SKM-1 treated with dmso at 0.1 percent for 144 hours (cell line): ENCODE data around the gene CYP11A1.

Experiments used
- DNase-seq: peaks from one replicate; lab custom pipeline; 2025; ENCODE audit not compliant: unreplicated experiment; lab: John Stamatoyannopoulos, UW

The CYP11A1 gene

GRCh38 chr15:74367296-74367854 lies at the start of gene CYP11A1:
CYP11A1 (minus strand) TSS chr15:74367646; CDS start chr15:74367585, 61 bp downstream.
- DNase-seq: no peak

- DNase-seq: no peak
These were observed 49.8 kb upstream of the CYP11A1 start for GRCh38 chr15:74417225-74417624.

DNA sequence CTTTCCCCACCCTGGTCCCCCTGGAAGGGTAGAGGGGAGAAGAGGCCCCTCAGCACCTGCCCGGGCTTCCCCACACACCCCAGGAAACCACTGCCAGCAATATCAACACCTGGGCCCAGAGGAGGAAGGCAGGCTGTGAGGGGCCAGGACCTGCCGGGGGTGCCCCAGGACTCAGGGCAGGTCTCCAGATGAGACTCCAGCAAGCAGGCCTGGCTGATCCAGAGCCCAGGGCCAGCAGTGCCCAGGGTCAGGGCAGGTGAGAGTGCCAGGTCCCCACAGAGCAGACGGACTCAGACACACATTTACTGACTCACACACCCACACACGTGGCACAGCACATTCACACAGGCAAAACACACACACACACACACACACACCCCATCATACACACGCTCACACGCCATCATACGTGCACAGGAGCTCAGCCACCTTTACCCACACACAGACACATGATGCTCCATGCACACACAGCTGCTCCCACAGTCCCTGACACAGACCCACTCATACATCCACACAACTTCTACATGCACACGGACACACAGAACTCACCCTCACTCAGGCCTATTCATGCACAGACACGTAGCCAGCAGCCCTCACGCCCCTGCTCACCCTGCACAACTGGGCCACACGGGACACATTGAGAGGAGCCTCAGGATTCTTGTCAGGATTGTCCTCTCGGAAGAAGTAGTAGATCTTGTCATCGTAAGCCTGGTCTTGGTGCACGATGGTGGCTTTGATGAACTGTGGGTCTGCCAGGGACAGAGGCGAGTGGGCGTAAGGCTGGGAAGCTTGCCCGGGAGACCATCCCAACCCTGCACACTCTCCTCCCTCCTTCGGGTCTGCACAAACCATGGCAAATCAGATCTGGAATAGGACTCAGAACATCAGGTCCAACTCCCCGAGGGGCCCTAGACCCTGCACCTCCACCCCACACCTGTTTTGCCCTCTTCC lies 48.8 kb upstream of the CYP11A1 start:
- DNase-seq: no peak

- peak; percentile 66 for DNase-seq
These were observed 47.3 kb upstream of the CYP11A1 start for GRCh38 chr15:74414603-74415338.

GRCh38 chr15:74414081-74414580 lies 46.7 kb upstream of the CYP11A1 start:
- DNase-seq: no peak

- no peak for DNase-seq
These were observed 46.1 kb upstream of the CYP11A1 start for GRCh38 chr15:74413350-74414080.

- no peak for DNase-seq
These were observed 44.7 kb upstream of the CYP11A1 start for GRCh38 chr15:74412159-74412558.

GRCh38 chr15:74411686-74412085 lies 44.2 kb upstream of the CYP11A1 start:
- DNase-seq: no peak

GRCh38 chr15:74410502-74410901 lies 43.1 kb upstream of the CYP11A1 start:
- no peak for DNase-seq

DNA sequence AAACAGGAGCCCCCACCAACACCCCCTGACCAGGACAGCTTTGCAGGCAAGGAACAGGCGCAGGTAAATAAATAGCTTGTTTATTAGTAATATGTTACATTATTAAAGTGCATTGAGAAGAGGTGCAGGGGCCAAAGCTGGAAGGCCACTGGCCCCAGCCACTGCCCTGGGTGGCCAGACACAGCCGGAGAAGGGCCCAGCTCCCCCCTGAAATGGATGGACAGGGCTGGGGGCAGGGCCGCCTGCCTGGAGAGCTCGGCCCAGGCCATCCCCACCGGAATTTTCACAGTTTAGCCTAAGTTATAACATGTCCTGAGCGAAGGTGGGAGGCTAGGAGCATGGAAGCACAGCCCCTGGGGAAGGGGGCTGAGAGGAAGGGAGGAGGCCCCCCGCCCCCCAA lies 41.8 kb upstream of the CYP11A1 start:
- no peak for DNase-seq

GRCh38 chr15:74408815-74409214 lies 41.4 kb upstream of the CYP11A1 start:
- DNase-seq: no peak

DNA sequence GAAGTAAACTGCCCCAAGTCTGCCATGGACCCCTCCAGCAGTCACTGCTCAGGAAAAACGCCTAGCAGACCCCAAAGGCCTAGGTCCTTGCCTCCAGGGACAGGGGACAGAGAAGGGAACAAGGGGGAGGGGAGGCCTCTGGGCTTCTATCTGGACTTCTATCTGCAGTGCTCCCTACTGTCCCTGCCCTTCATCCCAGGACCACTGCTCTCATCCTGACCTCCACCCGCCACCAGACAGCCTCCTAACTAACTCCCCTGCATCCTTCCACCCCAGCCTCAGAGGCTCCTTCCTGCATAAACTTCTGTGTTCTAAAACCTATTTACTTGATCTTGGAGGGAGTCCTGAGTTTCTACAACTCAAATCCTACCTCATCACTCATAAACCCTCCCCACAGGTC lies 40.9 kb upstream of the CYP11A1 start:
- no peak for DNase-seq

GRCh38 chr15:74406992-74407705 lies 39.7 kb upstream of the CYP11A1 start:
- DNase-seq: no peak

DNA sequence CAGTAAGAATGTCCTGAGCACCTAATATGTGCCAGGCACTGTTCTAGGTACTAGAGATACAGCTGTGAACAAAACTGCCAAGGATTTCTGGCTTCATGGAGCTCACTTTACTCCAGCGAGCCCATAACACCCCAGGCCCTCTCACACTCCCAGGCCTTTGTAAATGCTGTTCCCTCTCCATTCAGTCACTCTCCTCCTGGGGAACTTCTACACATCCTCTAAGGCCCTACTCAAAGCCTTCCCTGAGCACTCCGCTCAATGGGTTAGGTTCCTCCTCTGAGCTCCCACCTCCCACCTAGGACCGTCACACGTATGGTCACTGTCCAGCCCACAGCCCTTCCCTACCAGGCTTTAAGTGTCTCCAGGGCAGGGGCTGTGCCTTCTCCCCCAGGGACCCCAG lies 39.1 kb upstream of the CYP11A1 start:
- no peak for DNase-seq

DNA sequence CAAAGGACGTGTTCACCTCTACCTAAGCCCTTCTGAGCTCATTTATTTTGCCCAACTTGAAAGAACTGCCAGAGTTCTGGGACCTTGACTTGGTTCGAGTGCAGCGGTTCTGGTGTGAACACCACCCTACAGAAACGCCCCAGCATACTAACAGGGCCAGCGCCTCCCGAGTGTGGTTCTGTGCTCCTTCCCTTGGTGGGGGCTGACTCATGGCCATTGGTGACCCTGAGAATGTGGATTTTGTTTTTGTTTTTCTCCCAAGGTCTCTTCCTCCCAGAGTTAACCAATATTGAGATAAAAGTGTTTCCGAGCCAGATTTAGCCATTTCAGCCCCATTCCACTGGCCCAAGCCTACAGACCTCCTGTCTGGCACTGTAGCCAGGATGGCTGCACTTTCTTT lies 38.4 kb upstream of the CYP11A1 start:
- DNase-seq: no peak

DNA sequence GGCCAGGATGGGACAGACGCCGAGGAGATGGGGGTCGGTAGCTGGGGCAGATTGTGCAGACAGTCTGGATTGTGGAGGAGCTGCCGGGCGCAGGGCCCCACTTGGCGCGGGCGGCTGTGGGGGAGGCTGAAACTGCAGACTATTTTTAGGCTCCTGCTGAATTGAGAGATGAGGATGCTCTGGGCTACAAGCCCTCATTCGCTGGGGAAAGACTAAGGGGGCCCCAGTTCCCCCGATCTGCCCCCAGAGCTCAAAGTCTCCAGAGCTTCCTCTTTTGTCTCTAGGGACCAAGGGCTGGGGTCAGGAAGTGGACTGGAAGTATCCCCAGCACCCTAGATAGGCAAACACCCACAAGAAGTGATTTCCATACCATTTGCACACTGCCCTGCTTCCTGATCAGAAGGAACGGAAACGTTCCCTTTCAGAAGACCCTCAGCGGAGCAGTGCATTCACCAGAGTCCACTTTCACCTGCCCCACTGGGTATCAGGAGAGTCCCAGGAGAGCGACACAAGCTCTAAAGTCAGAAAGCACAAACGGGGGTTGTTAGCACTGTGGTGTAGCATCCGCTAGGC lies 36.6 kb upstream of the CYP11A1 start:
- DNase-seq: peak; percentile 80

GRCh38 chr15:74403588-74403919 lies 36.1 kb upstream of the CYP11A1 start:
- DNase-seq: no peak

GRCh38 chr15:74402873-74403587 lies 35.6 kb upstream of the CYP11A1 start:
- peak; percentile 74 for DNase-seq

- no peak for DNase-seq
These were observed 34.9 kb upstream of the CYP11A1 start for GRCh38 chr15:74402337-74402841.
